DND-41 (cell line): ENCODE measurements around the gene LMF1.

Experiments used
- EZH2 ChIP-seq: IDR thresholded peaks from 3 replicates; pipeline ENCODE4 v1.6.1; 2012; ENCODE audit warnings: borderline replicate concordance, low read depth, mild to moderate bottlenecking, moderate library complexity, low read length, inconsistent platforms; ENCODE audit not compliant: severe bottlenecking
- TF ChIP-seq, protein P1 (sequence below): IDR thresholded peaks from 2 replicates; pipeline ENCODE4 v1.5.1; 2012; ENCODE audit warnings: borderline replicate concordance, low read length, moderate library complexity, mild to moderate bottlenecking; ENCODE audit not compliant: poor library complexity, severe bottlenecking; ENCODE audit errors: extremely low read depth

GRCh38 chr16:979859-980594 lies 9.2 kb upstream of the LMF1 start:
- TF ChIP-seq, protein P1, sequence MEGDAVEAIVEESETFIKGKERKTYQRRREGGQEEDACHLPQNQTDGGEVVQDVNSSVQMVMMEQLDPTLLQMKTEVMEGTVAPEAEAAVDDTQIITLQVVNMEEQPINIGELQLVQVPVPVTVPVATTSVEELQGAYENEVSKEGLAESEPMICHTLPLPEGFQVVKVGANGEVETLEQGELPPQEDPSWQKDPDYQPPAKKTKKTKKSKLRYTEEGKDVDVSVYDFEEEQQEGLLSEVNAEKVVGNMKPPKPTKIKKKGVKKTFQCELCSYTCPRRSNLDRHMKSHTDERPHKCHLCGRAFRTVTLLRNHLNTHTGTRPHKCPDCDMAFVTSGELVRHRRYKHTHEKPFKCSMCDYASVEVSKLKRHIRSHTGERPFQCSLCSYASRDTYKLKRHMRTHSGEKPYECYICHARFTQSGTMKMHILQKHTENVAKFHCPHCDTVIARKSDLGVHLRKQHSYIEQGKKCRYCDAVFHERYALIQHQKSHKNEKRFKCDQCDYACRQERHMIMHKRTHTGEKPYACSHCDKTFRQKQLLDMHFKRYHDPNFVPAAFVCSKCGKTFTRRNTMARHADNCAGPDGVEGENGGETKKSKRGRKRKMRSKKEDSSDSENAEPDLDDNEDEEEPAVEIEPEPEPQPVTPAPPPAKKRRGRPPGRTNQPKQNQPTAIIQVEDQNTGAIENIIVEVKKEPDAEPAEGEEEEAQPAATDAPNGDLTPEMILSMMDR, result no peak
- no peak for TF ChIP-seq EZH2
